H1 (cell line): ENCODE measurements around the gene NMT1. TPM values are rescaled to one million over a fixed set of nuclear protein-coding genes. Genes with fewer than 3 reads are reported as not detected.
A peak's percentile ranks its signal among the peaks of the same experiment; 100 is the strongest.

ENCODE experiments used
- ASH2L ChIP-seq: fragments of 200-600, 300-600 bp; sonication (generic); IDR thresholded peaks from one replicate; pipeline ENCODE4 v1.7.1; 2017; ENCODE audit warnings: low read length
- BCL11A ChIP-seq, 2 experiments: IDR thresholded peaks; one replicate each; pipeline ENCODE4 v1.6.1; 2011; ENCODE audit warnings: low read depth in 2 of 2, low read length in 2 of 2, mild to moderate bottlenecking in 2 of 2
- CBX8 ChIP-seq: fragments of 300-800, 300-1000 bp; sonication (generic); IDR thresholded peaks from 2 replicates; pipeline ENCODE4 v1.7.1; 2016; ENCODE audit warnings: low read depth, low read length, borderline replicate concordance
- CEBPB ChIP-seq: IDR thresholded peaks from 2 replicates; pipeline ENCODE4 v1.6.1; 2012; ENCODE audit warnings: low read depth, low read length
- CHD2 ChIP-seq: IDR thresholded peaks from 2 replicates; pipeline ENCODE4 v1.6.1; 2012; ENCODE audit warnings: low read length, improper control_type of control experiment
- FOSL1 ChIP-seq: IDR thresholded peaks from 2 replicates; pipeline ENCODE4 v1.6.1; 2011; ENCODE audit warnings: mild to moderate bottlenecking, low read depth, low read length, moderate library complexity; ENCODE audit not compliant: insufficient read depth
- KDM1A ChIP-seq: fragments of 200-600, 300-600 bp; sonication (generic); IDR thresholded peaks from 2 replicates; pipeline ENCODE4 v1.7.1; 2016; ENCODE audit warnings: mild to moderate bottlenecking, low read length, borderline replicate concordance
- MAFK ChIP-seq: IDR thresholded peaks from 2 replicates; pipeline ENCODE4 v1.6.1; 2012; ENCODE audit warnings: low read depth, mild to moderate bottlenecking, improper control_type of control experiment, low read length
- RAD21 ChIP-seq, 2 experiments: IDR thresholded peaks in 1 of 2; conservative IDR thresholded peaks in 1 of 2; 2 replicates each; pipeline ENCODE4 v1.6.1; 2011; ENCODE audit warnings: low read depth in 2 of 2, low read length in 2 of 2, improper control_type of control experiment in 1 of 2, inconsistent platforms in 1 of 2, mild to moderate bottlenecking in 1 of 2, moderate library complexity in 1 of 2
- RNF2 ChIP-seq: fragments of 200-900, 300-1000 bp; sonication (generic); IDR thresholded peaks from 2 replicates; pipeline ENCODE4 v1.7.1; 2016; ENCODE audit warnings: borderline replicate concordance, low read depth, mild to moderate bottlenecking, antibody characterized with exemption, low read length; ENCODE audit not compliant: poor library complexity, severe bottlenecking; ENCODE audit errors: missing control alignments
- SP2 ChIP-seq: IDR thresholded peaks from 2 replicates; pipeline ENCODE4 v1.6.1; 2012; ENCODE audit warnings: mild to moderate bottlenecking, low read length, inconsistent platforms
- SP4 ChIP-seq: IDR thresholded peaks from 2 replicates; pipeline ENCODE4 v1.6.1; 2012; ENCODE audit warnings: low read length, inconsistent platforms
- TAF1 ChIP-seq: IDR thresholded peaks from 2 replicates; pipeline ENCODE4 v1.6.1; 2011; ENCODE audit warnings: mild to moderate bottlenecking, low read depth, low read length
- TAF7 ChIP-seq: optimal IDR thresholded peaks from 2 replicates; pipeline ENCODE3; 2011; ENCODE audit warnings: low read depth, mild to moderate bottlenecking, inconsistent platforms, low read length, moderate library complexity, borderline replicate concordance
- TCF12 ChIP-seq: IDR thresholded peaks from 2 replicates; pipeline ENCODE4 v1.6.1; 2011; ENCODE audit warnings: low read depth, mild to moderate bottlenecking, low read length
- ZNF274 ChIP-seq: IDR thresholded peaks from 2 replicates; pipeline ENCODE4 v1.7.0; 2012; ENCODE audit warnings: low read length, borderline replicate concordance; ENCODE audit errors: extremely low read depth
- polyA plus RNA-seq, 7 experiments: library from polyadenylated mRNA; depleted of rRNA in 3 of 7; stranded (reverse) in 5 of 7; unstranded in 2 of 7; fragments of >200 nt in 5 of 7; fragments of 200-250 nt in 2 of 7; gene quantifications; 1 replicate in 5 of 7; 2 replicates in 1 of 7; 4 replicates in 1 of 7; pipeline versions ENCODE4 v1.2.1 to v1.2.3, GENCODE V29; 2011 to 2013; ENCODE audit warnings: missing spikeins in 2 of 7, mixed read lengths in 2 of 7
- total RNA-seq: library from RNA; stranded (reverse); fragmentation: NEBNext Ultra II Directional; extraction: Animal tissue kit (Norgen Biotek cat#: 25700); gene quantifications from 2 replicates; pipeline ENCODE4 v1.2.1, GENCODE V29; 2021
- TF ChIP-seq, protein P1 (sequence below): IDR thresholded peaks from 2 replicates; pipeline ENCODE4 v1.6.1; 2012; ENCODE audit warnings: low read length, inconsistent platforms
- TF ChIP-seq, protein P2 (sequence below): IDR thresholded peaks from 2 replicates; pipeline ENCODE4 v1.6.1; 2011; ENCODE audit warnings: low read length, improper control_type of control experiment
- TF ChIP-seq, protein P3 (sequence below): IDR thresholded peaks from 2 replicates; pipeline ENCODE4 v1.6.1; 2011; ENCODE audit warnings: low read depth, mild to moderate bottlenecking, low read length; ENCODE audit not compliant: insufficient read depth
- TF ChIP-seq, protein P4 (sequence below), 3 experiments: IDR thresholded peaks; 1 replicate in 2 of 3; 2 replicates in 1 of 3; pipeline versions ENCODE4 v1.5.1 to v1.6.1; 2011; ENCODE audit warnings: low read length in 3 of 3, mild to moderate bottlenecking in 3 of 3, inconsistent platforms in 2 of 3, low read depth in 1 of 3, moderate library complexity in 1 of 3; ENCODE audit not compliant: insufficient read depth in 1 of 3; ENCODE audit errors: control extremely low read depth in 1 of 3

Gene NMT1
- total and polyA plus RNA-seq, 2 of the 8 experiments (the other 6 are each of a cell fraction or from before 2014, with no cell fraction given): 42.9 to 149 TPM

DNA sequence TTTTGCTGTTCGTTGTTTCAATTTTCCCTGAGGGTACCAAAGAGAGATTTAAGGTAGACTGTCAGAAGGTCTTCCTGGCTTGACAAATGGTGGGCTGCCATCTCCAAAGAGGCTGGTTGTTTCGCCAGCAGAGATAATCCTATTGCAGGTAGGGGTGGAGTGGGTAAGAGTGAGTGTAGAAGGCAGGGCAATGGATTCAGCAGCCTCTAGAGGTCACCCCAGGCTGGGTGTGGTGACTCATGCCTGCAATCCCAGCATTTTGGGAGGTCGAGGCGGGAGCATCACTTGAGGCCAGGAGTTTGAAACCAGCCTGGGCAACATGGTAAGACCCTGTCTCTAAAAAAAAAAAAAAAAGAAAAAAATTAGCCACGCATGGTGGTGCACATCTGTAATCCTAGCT lies 44.3 kb upstream of the NMT1 start (continued):
- TF ChIP-seq MAFK (no peak), CEBPB (no peak), CBX8 (no peak), TCF12 (no peak), TAF7 (no peak), RNF2 (no peak), SP2 (no peak), ZNF274 (no peak), TAF1 (no peak), FOSL1 (0 out of 2 replicates have a peak, but pooled peaks have one; percentile 27), SP4 (no peak), KDM1A (no peak), ASH2L (no peak), BCL11A (IDR thresholded peaks at IDR 0.05; ENCODE audit: low read depth in 2 of 2, low read length in 2 of 2) (no peak), RAD21 (IDR thresholded peaks at IDR 0.05 in 1 of 2, conservative IDR thresholded peaks at IDR 0.05 in 1 of 2; ENCODE audit: low read depth in 2 of 2, low read length in 2 of 2) (peak; percentile 58 to 70), CHD2 (no peak)
- TF ChIP-seq, protein P1, sequence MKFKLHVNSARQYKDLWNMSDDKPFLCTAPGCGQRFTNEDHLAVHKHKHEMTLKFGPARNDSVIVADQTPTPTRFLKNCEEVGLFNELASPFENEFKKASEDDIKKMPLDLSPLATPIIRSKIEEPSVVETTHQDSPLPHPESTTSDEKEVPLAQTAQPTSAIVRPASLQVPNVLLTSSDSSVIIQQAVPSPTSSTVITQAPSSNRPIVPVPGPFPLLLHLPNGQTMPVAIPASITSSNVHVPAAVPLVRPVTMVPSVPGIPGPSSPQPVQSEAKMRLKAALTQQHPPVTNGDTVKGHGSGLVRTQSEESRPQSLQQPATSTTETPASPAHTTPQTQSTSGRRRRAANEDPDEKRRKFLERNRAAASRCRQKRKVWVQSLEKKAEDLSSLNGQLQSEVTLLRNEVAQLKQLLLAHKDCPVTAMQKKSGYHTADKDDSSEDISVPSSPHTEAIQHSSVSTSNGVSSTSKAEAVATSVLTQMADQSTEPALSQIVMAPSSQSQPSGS: no peak
- TF ChIP-seq, protein P2, sequence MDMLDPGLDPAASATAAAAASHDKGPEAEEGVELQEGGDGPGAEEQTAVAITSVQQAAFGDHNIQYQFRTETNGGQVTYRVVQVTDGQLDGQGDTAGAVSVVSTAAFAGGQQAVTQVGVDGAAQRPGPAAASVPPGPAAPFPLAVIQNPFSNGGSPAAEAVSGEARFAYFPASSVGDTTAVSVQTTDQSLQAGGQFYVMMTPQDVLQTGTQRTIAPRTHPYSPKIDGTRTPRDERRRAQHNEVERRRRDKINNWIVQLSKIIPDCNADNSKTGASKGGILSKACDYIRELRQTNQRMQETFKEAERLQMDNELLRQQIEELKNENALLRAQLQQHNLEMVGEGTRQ: no peak
- TF ChIP-seq, protein P3, sequence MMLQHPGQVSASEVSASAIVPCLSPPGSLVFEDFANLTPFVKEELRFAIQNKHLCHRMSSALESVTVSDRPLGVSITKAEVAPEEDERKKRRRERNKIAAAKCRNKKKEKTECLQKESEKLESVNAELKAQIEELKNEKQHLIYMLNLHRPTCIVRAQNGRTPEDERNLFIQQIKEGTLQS: peak; percentile 47
- TF ChIP-seq, protein P4, sequence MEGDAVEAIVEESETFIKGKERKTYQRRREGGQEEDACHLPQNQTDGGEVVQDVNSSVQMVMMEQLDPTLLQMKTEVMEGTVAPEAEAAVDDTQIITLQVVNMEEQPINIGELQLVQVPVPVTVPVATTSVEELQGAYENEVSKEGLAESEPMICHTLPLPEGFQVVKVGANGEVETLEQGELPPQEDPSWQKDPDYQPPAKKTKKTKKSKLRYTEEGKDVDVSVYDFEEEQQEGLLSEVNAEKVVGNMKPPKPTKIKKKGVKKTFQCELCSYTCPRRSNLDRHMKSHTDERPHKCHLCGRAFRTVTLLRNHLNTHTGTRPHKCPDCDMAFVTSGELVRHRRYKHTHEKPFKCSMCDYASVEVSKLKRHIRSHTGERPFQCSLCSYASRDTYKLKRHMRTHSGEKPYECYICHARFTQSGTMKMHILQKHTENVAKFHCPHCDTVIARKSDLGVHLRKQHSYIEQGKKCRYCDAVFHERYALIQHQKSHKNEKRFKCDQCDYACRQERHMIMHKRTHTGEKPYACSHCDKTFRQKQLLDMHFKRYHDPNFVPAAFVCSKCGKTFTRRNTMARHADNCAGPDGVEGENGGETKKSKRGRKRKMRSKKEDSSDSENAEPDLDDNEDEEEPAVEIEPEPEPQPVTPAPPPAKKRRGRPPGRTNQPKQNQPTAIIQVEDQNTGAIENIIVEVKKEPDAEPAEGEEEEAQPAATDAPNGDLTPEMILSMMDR (IDR thresholded peaks at IDR 0.05; ENCODE audit: control extremely low read depth in 1 of 3, insufficient read depth in 1 of 3, low read depth in 1 of 3, low read length in 3 of 3): peak; percentile 63 to 78 (median 75)
